ENCODE results near the gene UBTD2. TPM values are rescaled to one million over a fixed set of nuclear protein-coding genes. Genes with fewer than 3 reads are reported as not detected.

UBTD2 gene
- polyA plus RNA-seq, 1 donor from 2014 or later, result 89.9 TPM

GRCh38 chr5:172164769-172165212 lies 118.8 kb downstream of the UBTD2 start:
- Histone ChIP-seq H4K20me1 (ENCODE audit: insufficient read depth) (no peaks in the 10 kb centered on the region), H3K36me3 (ENCODE audit: insufficient read depth, low read length) (no peaks in the 10 kb centered on the region), H3F3A (ENCODE audit: insufficient read depth, low read length, poor library complexity, severe bottlenecking) (no peaks in the 10 kb centered on the region), H3K79me2 (replicated peaks; ENCODE audit: insufficient read depth, low read length) (no peaks in the 10 kb centered on the region), H3K4me3 (ENCODE audit: low read length) (no peak overlapping the region), H3K27ac (ENCODE audit: low read length) (no peak overlapping the region), H3K27me3 (ENCODE audit: insufficient read depth, low read depth, low read length) (no peaks in the 10 kb centered on the region), H2AFZ (ENCODE audit: low read depth, low read length) (no peak overlapping the region), H3K4me2 (ENCODE audit: low read length) (no peak overlapping the region), H3K9me2 (ENCODE audit: insufficient read depth, low read length) (no peaks in the 10 kb centered on the region), H3K9me3 (ENCODE audit: low read length) (no peaks in the 10 kb centered on the region), H3K9ac (ENCODE audit: low read length) (no peak overlapping the region)
- TF ChIP-seq MXI1 (conservative IDR thresholded peaks at IDR 0.05; ENCODE audit: poor library complexity, severe bottlenecking), result no peak
- no peak for TF ChIP-seq CTCF (IDR thresholded peaks at IDR 0.05; ENCODE audit: poor library complexity, severe bottlenecking)
- TF ChIP-seq SMC3 (conservative IDR thresholded peaks at IDR 0.05; ENCODE audit: poor library complexity), result no peak
- no peak for TF ChIP-seq REST (IDR thresholded peaks at IDR 0.05; ENCODE audit: borderline replicate concordance)
- TF ChIP-seq POLR2AphosphoS5 (IDR thresholded peaks at IDR 0.05), result no peak
- no peak for TF ChIP-seq EZH2 (IDR thresholded peaks at IDR 0.05; ENCODE audit: borderline replicate concordance, insufficient read depth, low read length, poor library complexity, severe bottlenecking)
- TF ChIP-seq RAD21 (conservative IDR thresholded peaks at IDR 0.05), result no peak
- no peak for TF ChIP-seq EP300 (conservative IDR thresholded peaks at IDR 0.05; ENCODE audit: poor library complexity, severe bottlenecking)
- TF ChIP-seq TAF1 (IDR thresholded peaks at IDR 0.05; ENCODE audit: low read depth), result no peak

GRCh38 chr5:172163346-172163745 lies 120.2 kb downstream of the UBTD2 start:
- H3K4me2 ChIP-seq (ENCODE audit: low read length), result no peak overlapping the region
- H3K9me3 ChIP-seq (ENCODE audit: low read length), result no peaks in the 10 kb centered on the region
- no peaks in the 10 kb centered on the region for H3K79me2 ChIP-seq (replicated peaks; ENCODE audit: insufficient read depth, low read length)
- no peaks in the 10 kb centered on the region for H3K9me2 ChIP-seq (ENCODE audit: insufficient read depth, low read length)
- H3K27me3 ChIP-seq (ENCODE audit: insufficient read depth, low read depth, low read length), result no peaks in the 10 kb centered on the region
- no peaks in the 10 kb centered on the region for H3K36me3 ChIP-seq (ENCODE audit: insufficient read depth, low read length)
- H3K4me3 ChIP-seq (ENCODE audit: low read length), result no peak overlapping the region
- no peak overlapping the region for H3K27ac ChIP-seq (ENCODE audit: low read length)
- H4K20me1 ChIP-seq (ENCODE audit: insufficient read depth), result no peaks in the 10 kb centered on the region
- no peak overlapping the region for H2AFZ ChIP-seq (ENCODE audit: low read depth, low read length)
- TF ChIP-seq POLR2AphosphoS5 (IDR thresholded peaks at IDR 0.05) (no peak), SMC3 (conservative IDR thresholded peaks at IDR 0.05; ENCODE audit: poor library complexity) (no peak), EZH2 (IDR thresholded peaks at IDR 0.05; ENCODE audit: borderline replicate concordance, insufficient read depth, low read length, poor library complexity, severe bottlenecking) (no peak), REST (IDR thresholded peaks at IDR 0.05; ENCODE audit: borderline replicate concordance) (no peak), TAF1 (IDR thresholded peaks at IDR 0.05; ENCODE audit: low read depth) (no peak), RAD21 (conservative IDR thresholded peaks at IDR 0.05) (no peak), EP300 (conservative IDR thresholded peaks at IDR 0.05; ENCODE audit: poor library complexity, severe bottlenecking) (no peak), MXI1 (conservative IDR thresholded peaks at IDR 0.05; ENCODE audit: poor library complexity, severe bottlenecking) (no peak), CTCF (IDR thresholded peaks at IDR 0.05; ENCODE audit: poor library complexity, severe bottlenecking) (no peak)
- H3K9ac ChIP-seq (ENCODE audit: low read length), result no peak overlapping the region
- H3F3A ChIP-seq (ENCODE audit: insufficient read depth, low read length, poor library complexity, severe bottlenecking), result no peaks in the 10 kb centered on the region
